Activated CD8-positive, alpha-beta memory T cell treated with anti-CD3 and anti-CD28 coated beads, Interleukin-2, amount 50 U/mL, for 1 hour (primary cell): ENCODE data around the gene TANGO2.
"Not testable (repeated sequence)": the region's sequence is repeated elsewhere in the genome, so short reads cannot be mapped to it uniquely, and the experiment has no call there.

Experiments used
- DNase-seq: peaks from one replicate; pipeline ENCODE4 v3.0.0-alpha.2; 2020; ENCODE audit errors: extremely low read depth

TANGO2 gene

GRCh38 chr22:20063271-20064139, 42.6 kb downstream of the TANGO2 start:
- DNase-seq = no peak

- DNase-seq = no peak
Observed at GRCh38 chr22:20064140-20064480, 43.2 kb downstream of the TANGO2 start.

GRCh38 chr22:20064545-20065262, 43.8 kb downstream of the TANGO2 start:
- no peak for DNase-seq

GRCh38 chr22:20065896-20066616, 45.1 kb downstream of the TANGO2 start:
- DNase-seq = no peak

GRCh38 chr22:20066617-20067383, 45.9 kb downstream of the TANGO2 start:
- no peak for DNase-seq

- DNase-seq = not testable (repeated sequence)
Observed at GRCh38 chr22:20067384-20067682, 46.4 kb downstream of the TANGO2 start.

- no peak for DNase-seq
Observed at GRCh38 chr22:20068640-20069039, 47.7 kb downstream of the TANGO2 start.

GRCh38 chr22:20069331-20070042, 48.6 kb downstream of the TANGO2 start:
- DNase-seq = no peak

GRCh38 chr22:20071524-20071972, 50.6 kb downstream of the TANGO2 start:
- DNase-seq = no peak

GRCh38 chr22:20076627-20077172, 55.8 kb downstream of the TANGO2 start:
- DNase-seq = no peak

- DNase-seq = no peak
Observed at GRCh38 chr22:20079745-20080444, 59.0 kb downstream of the TANGO2 start, which contains the start of gene DGCR8. DGCR8 (plus strand) TSS chr22:20080241; CDS start chr22:20085964, 5,723 bp downstream.

GRCh38 chr22:20080445-20080775, 59.5 kb downstream of the TANGO2 start:
- no peak for DNase-seq

GRCh38 chr22:20080776-20081654, 60.1 kb downstream of the TANGO2 start:
- DNase-seq = no peak

- no peak for DNase-seq
Observed at GRCh38 chr22:20083157-20083890, 62.4 kb downstream of the TANGO2 start.

GRCh38 chr22:20083891-20084546, 63.1 kb downstream of the TANGO2 start:
- no peak for DNase-seq

GRCh38 chr22:20084547-20085413, 63.9 kb downstream of the TANGO2 start:
- no peak for DNase-seq

- no peak for DNase-seq
Observed at GRCh38 chr22:20085651-20086050, 64.7 kb downstream of the TANGO2 start.
